Omental fat pad (tissue), 4 donors: ENCODE measurements around the gene HOXD3. TPM values are rescaled to one million over a fixed set of nuclear protein-coding genes. Genes with fewer than 3 reads are reported as not detected.

Experiments used
- ATAC-seq: fragments of 150-250 bp; one replicate; pipeline ENCODE4 v1.9.1; 2016; ENCODE audit warnings: mild to moderate bottlenecking, moderate library complexity; ENCODE audit not compliant: low FRiP score
- DNase-seq: peaks from one replicate; pipeline ENCODE4 v3.0.0-alpha.2; 2019; ENCODE audit warnings: low spot score
- CTCF ChIP-seq, 3 donors: fragments of 450-650 bp; IDR thresholded peaks; one replicate each; pipeline ENCODE4 v1.5.1; 2016 to 2017; ENCODE audit warnings: antibody characterized with exemption in 3 of 3, mild to moderate bottlenecking in 3 of 3, moderate library complexity in 2 of 3
- total RNA-seq, 4 donors: library from RNA; depleted of rRNA; stranded (reverse); fragments of >200 nt; gene quantifications; one replicate each; pipeline ENCODE4 v1.1.0, GENCODE V29; 2016

Gene HOXD3
- total RNA-seq, 4 donors from 2014 or later, result 0.65 to 15.8 (median 2.8) TPM

DNA sequence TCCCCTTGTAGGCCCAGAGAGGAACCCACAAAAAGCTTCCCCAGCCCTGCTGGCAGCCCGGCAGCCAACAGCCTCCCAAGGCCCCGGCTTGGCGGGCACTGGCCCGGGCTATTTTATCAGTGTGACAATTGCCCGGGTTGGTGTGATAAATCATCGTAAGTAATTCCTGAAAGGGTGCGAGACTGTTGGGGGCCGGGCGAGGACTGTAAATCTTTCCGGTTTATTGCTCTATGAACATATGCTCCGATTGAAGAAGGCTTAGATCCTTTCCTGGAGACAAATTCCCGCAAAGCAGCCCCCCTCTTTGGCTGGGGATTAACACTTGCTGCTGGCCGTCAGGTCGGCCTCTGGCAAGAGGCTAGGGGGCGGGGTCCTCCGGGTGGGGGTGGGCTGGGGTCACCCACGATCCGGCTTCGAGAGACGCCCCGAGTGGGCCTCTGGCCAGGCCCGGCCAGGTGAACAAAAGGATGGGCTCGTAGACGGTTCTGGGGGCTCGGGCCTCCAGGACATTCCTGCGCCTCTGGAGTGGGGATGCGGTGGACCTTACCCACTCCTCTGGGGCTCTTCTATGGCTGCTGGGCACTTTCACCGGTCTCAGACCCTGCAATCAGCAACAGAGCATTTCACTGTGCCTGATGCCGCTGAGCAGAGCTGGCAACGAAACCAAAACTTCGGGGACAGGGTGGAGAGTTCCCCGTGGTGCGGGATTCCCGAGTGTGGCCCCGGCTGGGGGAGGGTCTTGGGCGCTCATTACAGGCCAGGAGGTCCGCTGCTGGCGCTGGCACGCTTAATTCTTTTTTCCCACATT, 2.0 kb downstream of the HOXD3 start:
- ATAC-seq (no peak), DNase-seq (no peak)
- no peak for TF ChIP-seq CTCF (IDR thresholded peaks at IDR 0.05)

DNA sequence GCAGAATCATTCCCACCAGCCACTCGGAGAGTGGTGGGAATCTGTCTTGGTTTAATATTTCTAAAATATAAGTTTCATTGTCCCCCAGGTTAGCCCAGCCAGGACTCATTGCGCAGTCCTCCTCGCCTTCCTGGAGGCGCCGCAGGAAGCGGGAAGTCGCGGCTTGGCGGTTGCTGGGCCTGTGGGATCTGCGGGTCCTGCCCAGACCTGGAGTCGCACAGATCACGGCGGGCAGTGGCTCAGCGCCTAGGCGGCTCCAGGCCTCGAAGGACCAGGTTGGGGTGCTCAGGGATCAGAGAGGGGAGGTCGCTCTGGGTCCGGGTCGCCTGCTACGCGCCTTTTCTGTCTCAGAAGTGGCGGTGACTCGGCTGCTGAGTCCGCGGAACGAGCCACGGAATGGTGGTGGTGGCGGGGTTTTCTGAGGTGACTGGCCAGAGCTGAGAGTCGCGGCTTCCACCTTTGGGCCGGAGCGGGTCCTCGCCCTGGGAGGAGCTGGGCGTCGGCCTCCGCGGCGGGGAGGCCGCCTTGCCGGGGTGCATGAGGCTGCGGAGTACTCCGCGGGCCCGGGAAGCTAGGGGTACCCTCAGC, 2.6 kb downstream of the HOXD3 start:
- no peak for ATAC-seq
- DNase-seq, result no peak
- no peak for TF ChIP-seq CTCF (IDR thresholded peaks at IDR 0.05)

GRCh38 chr2:176160251-176160985, 3.3 kb downstream of the HOXD3 start:
- no peak for DNase-seq
- TF ChIP-seq CTCF (IDR thresholded peaks at IDR 0.05), result no peak
- ATAC-seq, result no peak

- ATAC-seq (no peak), DNase-seq (no peak)
- TF ChIP-seq CTCF (IDR thresholded peaks at IDR 0.05), result no peak
These were observed 4.1 kb downstream of the HOXD3 start for GRCh38 chr2:176160986-176161824.

DNA sequence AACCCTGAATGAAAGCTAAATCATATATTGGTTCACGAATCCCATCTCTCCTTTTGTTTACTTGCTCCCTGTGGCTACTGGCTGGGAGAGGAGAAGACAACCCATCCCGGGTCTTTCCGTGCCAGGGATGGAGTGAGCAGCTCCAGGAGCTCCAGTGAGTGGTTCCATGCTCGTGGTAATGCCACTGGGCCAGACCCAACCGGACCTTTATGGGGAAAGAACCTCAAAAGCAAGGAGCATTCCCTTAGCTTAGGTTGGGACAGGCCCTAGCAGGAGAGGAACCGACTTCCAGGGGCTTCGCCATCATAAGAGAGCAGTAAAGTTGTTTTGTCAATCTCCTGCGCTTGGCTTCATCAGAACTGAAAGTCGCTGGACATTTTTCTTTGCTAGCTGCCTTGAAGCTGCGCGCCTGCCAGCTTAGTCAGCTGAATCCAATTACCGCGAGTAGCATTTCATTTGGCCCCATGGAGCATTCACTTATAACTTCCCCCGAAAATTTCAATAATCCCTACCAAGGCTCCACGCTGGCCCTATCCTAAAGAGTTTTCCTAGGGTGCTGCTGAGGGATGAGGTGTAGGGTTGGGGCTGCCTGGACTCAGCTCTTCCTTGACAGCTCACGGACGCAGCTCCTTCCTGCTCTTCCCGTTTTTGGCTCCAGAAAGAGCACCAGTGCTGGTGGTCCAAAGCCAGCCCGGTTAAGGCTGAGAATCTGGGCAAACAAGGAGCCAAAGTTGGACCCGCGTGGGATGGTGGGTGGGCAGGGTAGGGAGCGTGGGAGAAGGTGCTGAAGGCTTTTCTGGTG, 4.9 kb downstream of the HOXD3 start:
- ATAC-seq (no peak), DNase-seq (no peak)
- TF ChIP-seq CTCF (IDR thresholded peaks at IDR 0.05), result no peak
